ENCODE results near the gene TMEM63C.
A peak's percentile ranks its signal among the peaks of the same experiment; 100 is the strongest.

Gene TMEM63C

DNA sequence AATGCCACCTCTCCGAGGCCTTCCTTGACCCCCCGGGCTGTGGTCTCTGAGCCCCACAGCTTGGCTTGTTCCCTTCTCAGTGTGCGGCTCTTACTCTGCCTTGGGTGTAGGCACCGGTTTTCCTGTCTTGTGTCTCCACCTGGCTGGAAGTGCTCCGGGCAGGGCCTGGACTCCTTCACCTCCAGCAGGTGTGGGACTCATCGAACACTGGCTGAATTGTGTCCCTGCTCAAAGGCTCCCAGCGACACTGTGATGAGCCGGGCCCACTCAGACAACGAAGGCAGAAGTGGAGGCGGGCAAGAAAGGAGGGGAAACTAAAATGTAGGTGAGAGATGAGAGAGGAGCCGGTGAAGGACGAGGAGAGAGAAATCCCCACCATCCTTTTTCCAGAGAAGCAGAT, 18.0 kb downstream of the TMEM63C start:
- DNase-seq = no peak

DNA sequence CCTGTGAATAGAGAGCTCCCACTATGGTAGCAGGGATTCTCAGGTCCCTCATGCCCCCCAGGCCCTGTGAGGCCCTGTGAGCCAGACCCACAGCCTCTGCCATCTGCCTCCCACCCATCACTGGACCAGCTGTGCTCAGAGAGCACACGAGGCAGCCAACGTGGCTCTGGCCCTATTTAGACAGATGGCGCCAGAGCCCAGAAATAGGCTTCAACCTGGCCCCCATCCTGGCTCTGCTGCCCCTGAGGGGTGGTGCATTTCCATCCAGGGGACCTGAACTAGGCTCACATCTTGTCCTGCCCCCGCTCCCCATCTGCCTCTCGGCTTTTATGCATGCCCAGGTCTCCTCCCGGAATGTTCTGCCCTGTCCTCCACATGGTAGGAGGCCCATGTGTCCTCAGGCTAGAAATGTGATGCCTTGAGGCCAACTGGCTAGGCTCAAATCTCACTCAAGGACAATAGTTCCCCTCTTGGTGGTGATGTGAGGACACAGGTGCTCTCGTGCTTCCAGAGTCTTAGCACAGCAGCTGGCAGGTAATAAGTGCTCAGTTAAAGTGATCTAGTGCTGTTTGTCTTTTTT, 18.9 kb downstream of the TMEM63C start:
- DNase-seq = no peak

DNA sequence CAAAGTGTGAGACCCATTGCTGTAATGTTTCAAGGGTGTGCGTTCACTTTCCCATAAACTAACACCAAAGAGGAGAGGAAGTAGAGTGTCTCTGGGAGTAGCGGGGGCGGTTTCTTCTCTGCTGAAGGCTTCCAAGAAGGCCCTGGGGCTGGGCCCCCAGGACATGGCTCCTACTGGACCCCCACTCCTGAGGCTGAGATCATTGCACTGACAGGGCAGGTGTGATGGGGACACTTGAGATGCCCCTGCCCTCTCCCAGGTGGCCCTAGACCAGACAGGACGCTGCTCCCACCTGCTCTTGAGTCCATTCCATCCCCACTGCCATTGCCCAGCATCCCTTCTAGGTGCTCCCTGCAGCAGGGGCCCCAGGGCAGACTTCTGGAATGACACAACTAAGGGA, 20.1 kb downstream of the TMEM63C start:
- DNase-seq = no peak

DNA sequence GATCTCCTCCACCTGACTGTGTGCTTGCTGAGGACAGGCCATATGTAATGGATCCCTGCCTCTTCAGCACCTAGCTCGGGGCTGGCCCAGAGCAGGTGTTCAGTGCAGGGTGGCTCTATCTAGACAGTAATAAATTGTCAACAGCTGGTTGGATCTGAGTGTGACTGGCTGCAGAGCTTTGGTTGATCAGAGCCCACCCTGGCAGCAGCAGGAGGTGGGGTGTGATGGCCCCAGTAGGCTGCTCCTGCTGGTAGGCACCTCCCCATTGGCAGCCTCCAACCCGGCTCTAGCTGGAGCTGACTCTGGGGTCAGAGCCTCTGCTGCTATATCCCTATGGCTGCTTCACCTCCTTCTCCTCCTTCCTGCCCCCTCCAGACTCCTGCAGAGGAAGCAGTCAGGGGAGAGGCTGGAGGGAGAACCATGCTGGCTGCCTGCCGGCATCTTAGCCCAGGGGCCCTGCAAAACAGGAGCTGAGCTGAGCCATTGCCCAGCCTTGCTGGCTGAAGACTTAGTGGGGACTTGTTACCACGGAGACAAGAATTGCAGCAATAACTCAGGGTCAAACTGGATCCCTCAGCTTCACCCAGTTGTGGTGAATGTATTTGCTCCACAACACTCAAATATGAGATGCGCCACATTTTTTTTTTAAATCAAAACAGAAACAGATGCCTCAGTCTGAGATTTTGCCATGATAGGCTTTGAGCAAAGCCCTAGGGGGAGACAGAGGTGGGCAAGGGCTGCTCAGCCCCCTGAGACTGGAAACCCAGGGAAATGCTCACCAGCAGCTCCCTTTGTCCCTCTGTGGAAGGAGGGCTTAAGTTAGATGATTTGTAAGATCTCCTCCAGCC, 22.2 kb downstream of the TMEM63C start:
- DNase-seq = peak; percentile 65

DNA sequence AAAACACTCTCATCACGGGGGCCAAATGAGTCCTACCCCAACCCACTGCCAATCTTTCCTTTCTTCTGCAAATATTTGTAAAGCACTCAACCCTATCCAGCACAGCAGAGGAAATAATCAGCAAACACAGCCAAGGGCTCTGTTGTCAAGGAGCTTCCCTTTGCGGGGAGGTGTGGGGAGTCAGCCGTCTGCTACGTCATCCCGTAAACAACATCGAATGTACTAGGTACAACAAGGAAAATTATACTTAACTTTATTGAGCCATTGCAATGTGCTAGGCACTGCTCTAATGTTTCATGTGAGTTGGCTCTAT, 22.8 kb downstream of the TMEM63C start:
- peak; percentile 48 for DNase-seq

DNA sequence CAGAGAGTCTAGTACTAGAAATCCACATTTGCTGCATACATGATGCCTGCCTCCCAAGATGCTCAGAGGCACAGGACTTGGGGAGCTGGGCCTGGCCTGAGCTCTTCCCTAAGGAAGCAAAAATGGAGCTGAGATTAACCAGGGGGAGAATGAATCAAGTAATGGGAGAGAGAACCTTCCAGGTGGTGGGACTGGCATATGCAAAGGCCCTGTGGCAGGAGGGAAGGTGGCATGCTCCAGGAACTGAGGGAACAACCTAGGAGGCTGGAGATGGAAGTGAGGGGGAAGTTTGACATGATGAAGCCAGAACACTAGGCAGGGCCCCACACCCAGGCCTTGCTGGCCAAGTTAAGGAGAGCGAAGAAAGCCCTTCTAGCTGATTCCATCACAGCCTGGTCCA, 23.3 kb downstream of the TMEM63C start:
- no peak for DNase-seq

DNA sequence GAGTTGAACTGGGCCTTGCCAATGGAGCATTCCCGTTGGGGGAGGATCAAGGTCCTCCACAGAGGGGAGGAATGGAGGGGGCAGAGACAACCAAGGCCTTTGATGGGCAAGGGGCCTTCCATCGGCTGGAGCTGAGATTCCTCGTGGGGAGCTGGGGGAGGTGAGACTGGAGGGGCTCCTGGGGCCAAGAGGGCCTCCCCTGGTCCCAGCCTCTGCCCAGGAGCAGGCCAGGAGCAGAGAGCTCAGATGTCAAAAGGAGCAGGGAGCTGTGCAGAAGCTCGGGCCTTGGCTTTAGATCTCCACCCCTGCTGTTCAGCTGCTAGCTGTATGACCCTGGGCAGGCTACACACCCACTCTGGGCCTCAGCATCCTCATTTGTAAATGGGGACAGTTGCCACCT, 24.0 kb downstream of the TMEM63C start:
- no peak for DNase-seq

DNA sequence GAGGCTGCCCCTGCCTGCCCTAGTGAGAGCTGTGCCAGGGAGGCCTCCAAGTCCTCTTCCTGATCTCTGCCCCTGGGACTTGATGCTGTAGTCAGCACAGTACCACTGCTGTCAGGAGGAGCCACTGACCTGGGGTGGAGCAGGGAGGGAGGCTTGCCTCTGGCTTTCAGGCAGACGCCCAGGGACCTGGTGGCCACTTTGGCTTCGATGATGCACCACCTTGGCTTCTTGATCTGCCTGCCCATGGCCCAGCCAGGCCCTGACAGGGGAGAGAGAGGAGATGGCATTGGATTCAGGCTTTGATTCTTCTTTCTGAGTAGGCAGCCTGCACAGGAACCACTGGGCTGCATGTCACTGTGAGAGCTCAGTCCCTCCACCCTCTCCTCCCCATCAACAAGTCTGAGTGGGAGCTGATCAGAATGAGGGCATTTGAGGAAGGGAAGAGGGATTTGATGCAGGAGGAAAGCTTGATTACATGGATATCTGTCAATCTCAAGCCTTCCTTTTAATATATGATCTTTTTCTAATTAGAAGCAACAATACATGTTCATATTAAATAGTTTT, 24.7 kb downstream of the TMEM63C start:
- DNase-seq = no peak

DNA sequence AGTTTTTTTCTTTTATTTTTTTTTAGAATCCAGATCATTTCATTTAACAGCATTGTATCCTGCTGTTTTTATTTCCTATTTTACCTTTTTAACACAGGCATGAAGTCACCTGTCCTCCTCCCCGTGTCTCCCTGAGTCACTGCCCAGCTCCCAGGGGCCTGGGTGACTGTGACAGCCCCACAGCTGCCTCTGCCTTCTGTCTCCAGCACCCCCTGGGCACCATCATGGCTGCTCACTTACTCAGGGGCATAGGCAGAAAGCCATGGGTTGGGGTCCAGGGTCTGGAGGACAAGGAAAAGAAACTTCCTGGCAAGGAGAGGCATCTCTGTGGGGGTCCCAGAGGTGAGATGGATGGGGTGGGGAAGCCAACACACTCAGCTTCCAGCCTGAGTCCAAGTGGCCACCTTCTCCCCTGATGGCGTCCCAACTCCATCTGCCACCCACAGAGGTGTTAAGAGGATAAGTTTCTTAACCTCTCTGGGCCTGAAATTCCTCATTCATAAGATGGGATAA, 25.3 kb downstream of the TMEM63C start:
- no peak for DNase-seq

DNA sequence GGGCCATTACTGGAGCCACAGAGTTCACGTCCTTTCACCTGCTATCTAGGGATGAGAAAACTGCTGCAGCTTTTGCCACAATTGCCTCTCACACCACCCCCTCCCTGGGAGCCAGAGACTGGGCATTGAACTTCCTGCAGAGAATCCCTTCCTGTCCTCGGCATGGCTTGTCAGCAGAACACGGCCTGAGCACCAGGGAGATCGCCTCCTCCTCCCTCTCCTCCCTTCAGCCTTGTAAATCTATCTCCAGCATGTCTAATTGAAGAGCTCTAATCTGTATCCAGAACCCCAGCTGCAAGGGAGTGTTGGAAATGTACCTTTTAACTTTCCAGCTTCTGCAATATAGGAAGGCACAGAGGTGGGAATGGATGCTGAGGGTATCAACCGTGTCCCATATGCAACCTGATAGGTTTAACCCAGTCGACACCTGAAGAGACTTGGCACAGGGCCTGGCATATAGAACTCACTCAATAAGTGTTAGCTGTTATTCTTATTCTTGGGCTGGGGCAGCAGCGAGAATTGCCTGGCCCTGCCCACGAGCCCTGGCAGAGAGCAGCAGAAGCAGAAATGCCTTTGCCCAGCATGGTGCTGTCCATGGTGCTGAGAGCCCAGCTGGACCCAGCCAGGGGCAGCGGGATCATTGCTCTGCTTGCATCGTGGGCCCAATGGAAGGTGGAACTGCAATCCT, 26.8 kb downstream of the TMEM63C start:
- peak; percentile 79 for DNase-seq

DNA sequence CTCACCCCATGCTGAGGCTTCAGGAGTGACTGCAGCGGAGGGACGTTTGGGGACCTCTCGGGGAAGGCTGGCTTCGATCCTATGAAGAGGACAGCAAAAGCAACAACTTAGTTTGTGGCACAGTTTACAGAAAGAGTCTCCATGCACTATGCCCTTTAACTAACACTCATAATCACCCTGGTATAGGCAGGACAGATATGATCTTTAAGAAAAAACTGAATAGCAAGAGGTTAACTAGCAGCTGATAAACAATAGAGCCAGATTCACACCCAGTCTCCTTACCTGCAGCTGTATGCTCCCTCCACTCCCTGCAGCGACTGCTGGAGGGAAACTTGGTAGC, 27.4 kb downstream of the TMEM63C start:
- DNase-seq = no peak

DNA sequence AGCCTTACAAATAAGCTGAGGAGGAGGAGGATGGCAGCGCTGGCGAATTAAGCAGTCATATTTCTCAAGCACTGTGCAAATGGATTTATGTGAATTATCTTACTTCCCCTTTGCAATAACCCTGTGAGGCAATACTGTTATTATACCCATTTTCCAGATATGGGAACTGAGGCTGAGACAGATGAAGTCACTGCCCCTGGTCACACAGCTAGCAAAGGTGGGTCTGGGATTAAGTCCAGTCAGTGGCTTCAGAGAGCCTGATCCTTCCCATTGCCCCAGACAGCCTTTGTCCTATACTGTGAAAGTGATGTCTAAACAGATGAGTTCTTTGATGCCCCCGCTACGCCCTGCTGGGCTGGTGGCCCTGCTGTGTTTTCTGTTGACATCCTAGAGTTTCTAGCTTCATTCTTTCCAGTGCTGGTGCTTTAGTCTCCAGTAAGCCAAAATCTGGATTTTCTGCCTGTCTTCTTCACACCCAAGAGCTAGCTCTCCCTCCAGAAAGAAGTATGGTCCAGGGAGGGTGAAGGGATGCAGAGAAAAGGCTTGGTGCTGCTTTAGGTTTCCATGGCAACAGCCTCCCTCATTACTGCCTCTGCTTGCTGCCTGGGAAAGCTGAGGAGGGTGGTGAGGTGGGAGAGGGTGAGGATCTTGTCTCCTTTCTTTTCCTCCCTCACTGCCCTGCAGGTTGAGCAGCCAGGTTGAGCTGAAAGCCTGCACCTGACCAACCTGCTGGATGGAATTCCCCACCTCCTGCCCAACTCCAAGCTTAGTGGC, 30.7 kb downstream of the TMEM63C start:
- DNase-seq = no peak

DNA sequence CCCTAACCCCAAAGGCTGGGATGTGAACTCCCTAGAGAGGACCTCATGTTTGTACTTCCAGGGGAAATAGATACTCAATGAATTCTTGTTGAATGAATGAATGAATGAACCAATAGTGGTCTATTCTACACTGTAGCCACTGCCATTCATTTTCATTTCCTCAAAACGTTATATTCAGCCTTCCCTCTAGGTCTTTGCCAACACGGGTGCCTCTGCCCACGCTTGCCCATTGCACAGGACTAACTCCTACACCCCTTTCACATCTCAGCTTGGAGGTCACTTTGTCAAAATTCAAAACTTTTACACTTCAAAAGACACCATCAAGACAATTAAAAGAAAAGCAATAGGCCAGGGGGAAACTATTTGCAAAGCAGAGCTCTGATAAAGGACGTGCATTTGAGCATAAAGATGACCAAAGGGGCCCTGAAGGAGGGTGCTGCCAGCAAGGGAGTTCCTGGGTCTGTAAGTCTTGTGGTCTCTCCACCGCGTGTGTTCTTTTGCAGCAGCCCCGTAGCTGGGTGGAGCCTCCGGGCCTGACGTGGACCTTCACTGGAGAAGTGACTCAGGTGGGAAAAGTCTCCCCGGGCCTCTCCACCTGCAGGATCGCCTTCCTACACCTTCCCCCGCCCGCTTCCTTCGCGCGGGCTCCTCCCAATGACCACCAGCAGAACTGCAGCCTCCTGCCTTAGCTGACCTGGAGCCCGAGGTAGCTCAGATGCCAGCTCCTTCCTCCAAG, 31.5 kb downstream of the TMEM63C start:
- DNase-seq = peak; percentile 31

DNA sequence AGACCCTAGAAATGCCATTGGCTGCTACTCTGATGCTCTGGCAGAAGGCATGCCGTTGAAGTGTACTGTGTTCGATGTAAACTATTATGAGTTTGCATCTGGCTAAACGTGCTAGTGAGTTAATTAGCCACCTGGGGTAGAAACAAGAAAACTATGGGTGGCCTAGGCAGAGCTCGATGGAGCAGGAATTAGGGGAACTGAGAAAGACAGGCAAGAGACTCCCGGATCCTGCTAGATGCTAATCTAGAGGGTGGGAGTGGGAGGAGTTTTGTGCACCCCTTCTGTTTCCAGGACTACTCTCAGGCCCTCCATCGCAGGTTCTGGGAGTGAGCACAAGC, 32.0 kb downstream of the TMEM63C start:
- DNase-seq = no peak

DNA sequence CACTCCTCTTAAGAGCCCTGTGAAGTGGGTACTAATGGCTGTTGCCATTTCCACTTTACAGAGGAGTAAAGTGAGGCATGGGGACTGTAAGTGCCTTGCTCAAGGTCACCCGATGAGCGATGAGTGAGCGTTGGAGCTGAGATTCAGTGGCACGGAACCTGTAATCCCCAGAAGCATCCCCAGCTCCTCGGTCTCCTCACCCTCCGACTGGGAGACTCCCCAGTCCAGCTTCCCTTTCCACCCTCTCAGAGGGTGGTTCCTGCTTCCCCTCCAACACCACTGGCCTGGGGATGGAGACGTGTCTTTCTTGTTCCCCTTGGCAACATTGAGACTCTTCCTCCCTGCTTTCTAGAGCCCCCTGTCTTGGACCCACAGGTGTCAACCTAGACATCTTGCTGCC, 32.6 kb downstream of the TMEM63C start:
- no peak for DNase-seq

DNA sequence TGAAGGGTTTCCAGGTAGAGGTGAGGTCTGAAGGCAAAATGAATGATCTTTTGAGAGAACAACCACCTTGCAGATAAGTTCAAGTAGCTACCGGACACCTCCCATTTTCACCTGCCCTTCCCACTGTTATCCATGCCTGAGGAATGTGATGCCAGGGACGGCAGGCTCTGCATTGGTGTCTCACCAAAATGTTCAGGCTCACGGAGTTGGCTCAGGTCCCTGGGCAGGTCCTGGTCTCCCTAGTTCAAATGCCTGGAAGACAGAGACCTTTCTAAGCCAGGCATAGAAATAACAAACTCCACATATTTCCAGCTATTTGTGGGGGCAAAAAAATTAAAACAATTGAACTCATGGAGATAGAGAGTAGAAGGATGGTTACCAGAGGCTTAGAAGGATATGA, 36.0 kb downstream of the TMEM63C start:
- DNase-seq = no peak

DNA sequence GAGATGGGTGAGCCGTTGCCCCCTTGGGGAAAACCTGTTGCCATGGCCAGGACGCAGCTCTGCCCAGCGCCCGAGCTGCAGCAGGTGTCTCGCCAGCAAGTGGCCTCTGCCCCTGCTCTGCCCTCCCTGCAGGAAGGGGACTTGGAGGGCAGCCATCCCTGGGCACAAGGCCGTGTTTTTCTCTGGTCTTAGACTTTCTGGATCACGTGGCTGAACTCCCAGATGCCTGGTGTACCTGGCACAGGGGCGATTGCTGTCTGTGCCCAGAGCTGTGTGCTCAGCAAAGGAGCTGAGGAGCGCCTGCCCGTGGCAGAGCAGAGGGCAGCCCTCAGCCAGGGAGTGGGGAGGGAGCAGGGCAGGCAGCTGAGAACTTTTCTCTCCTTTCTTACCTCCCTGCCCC, 38.0 kb downstream of the TMEM63C start:
- peak; percentile 72 for DNase-seq

DNA sequence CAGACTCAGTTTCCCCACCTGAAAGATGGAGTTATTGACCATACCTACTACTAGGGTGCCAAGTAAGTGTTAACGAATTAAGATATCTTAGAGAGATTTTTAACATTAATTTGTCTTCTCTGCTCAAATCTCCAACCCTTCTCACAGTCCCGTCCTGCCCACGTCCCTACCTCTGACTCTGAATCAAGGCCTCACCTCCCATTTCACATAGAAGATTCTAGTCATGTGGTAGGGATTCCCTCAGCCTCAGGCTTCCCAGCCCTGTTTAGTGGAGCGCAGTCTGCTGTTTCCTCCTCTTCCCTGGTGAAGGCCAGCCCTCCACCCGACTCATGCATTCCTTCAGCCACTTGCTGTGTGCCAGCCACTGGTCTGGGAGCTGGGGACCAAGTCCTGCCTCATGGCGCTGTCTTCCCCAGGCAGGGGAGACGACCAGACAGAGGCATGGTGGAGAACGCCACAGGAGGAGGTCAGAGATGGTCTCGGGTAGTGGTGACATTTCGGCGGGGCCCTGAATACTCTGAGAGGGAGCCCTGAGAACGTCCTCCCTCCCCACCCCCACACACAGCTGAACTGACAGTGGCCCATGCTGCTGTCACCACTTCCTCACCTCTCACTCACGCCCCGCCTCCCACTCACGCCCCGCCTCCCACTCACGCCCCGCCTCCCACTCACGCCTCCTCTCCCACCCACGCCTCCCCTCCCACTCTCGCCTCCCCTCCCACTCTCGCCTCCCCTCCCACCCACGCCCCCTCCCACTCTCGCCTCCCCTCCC, 38.8 kb downstream of the TMEM63C start:
- no peak for DNase-seq

DNA sequence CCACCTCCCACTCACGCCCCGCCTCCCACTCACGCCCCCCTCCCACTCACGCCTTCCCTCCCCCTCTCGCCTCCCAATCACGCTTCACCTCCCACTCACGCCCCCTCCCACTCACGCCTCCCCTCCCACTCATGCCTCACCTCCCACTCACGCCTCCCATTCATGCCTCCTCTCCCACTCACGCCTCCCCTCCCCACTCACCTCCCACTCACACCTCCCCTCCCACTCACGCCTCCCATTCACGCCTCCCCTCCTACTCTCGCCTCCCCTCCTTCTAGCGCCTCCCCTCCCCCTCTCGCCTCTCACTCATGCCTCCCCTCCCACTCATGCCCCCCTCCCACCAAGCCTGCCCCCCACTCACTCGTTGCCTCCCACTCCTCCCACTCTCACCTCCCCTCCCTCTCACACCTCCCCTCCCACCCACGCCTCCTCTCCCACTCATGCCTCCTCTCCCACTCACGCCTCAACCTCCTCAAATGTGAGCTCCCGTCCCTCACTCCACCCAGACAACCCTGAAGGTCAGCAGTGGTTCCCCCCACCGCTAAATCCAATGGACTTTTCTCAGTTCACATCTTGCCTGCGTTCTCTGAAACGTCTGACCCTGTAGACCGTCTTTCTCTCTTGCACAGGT, 39.8 kb downstream of the TMEM63C start:
- no peak for DNase-seq

DNA sequence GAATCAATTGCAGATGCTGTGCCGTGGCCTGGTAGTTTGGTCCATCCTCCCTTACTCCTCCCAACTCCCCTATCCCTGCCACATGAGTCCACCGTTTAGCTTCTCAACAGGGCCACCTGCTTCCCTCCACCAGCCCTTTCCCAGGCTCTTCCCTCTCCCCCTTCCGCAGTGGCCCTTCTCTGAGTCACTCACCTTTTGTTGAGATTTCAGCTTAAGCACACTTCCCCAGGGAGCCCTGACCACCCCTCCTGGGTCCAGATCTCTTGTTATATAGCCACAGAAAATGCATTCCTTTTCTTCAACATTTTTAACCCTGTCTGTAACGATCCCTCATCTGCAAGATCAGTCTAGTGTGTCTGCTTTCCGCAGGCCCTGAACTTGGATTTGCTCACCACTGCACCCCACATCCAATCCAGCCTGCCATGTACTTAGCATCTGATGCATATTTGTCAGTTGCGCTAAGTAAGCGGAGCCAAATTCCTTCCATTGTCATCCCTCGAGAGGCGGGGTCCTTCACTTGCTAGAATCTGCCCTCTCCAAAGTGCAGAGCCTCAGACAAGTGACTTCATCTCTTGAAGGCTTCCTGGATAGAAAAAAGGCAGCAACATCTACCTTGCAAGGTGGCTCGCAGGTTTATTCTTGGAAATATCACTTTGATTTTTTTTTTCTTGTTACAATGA, 41.1 kb downstream of the TMEM63C start:
- no peak for DNase-seq

DNA sequence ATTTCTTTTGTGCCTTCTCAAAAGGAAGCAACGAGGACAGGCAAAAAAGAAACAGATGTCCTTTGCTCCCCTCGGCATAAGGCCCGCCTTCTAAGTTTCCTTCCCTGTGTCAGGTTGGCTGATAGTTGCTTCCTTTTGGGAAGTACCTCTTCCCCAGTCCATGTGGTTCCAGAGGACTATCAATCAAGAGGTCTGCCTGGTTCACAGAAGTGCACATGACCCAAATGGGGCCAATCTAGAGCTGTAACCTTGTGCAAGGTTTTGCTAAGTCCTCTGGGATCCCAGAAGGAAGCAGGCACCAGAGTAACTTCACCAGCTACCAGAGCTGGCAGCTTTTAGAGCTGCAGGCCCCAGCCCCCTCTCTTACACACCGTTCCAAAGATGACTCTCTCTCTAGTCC, 42.6 kb downstream of the TMEM63C start:
- no peak for DNase-seq

Data from midbrain (tissue), 1 donor.